Activated CD4-positive, alpha-beta memory T cell treated with anti-CD3 and anti-CD28 coated beads for 36 hours (primary cell): ENCODE data around the gene FAN1. TPM values are rescaled to one million over a fixed set of nuclear protein-coding genes. Genes with fewer than 3 reads are reported as not detected.

Experiments used
- CTCF ChIA-PET: fragments of 350-600 bp; sonication (Branson Sonifier 250); formaldehyde crosslinking; loops from one replicate; lab custom pipeline; 2021; ENCODE audit warnings: antibody characterized with exemption, inconsistent platforms; lab: Charles Lee
- POLR2A ChIA-PET: fragments of 350-600 bp; sonication (Branson Sonifier 250); formaldehyde crosslinking; loops from one replicate; lab custom pipeline; 2021; ENCODE audit warnings: antibody characterized with exemption; lab: Charles Lee
- DNase-seq: peaks from one replicate; pipeline ENCODE4 v3.0.0-alpha.2; 2020
- H3K27ac Mint-ChIP-seq: one replicate; pipeline ENCODE4 v1.8.0; 2021; ENCODE audit warnings: mixed read lengths
- H3K27me3 Mint-ChIP-seq: one replicate; pipeline ENCODE4 v1.8.0; 2021; ENCODE audit warnings: mixed read lengths
- H3K36me3 Mint-ChIP-seq: one replicate; pipeline ENCODE4 v1.8.0; 2021; ENCODE audit warnings: mixed read lengths
- H3K4me1 Mint-ChIP-seq: one replicate; pipeline ENCODE4 v1.8.0; 2021; ENCODE audit warnings: low read depth, mixed read lengths
- H3K4me3 Mint-ChIP-seq: one replicate; pipeline ENCODE4 v1.8.0; 2021; ENCODE audit warnings: mild to moderate bottlenecking, mixed read lengths
- H3K9me3 Mint-ChIP-seq: one replicate; pipeline ENCODE4 v1.8.0; 2021; ENCODE audit warnings: mixed read lengths
- intact Hi-C: fragments of 100-400 bp; cut with micrococcal nuclease; formaldehyde crosslinking; loops from one replicate; pipeline ENCODE4 v1.15.1; 2023
- total RNA-seq, 2 experiments: library from RNA; stranded (reverse); gene quantifications; one replicate each; pipeline ENCODE4 v1.2.3, GENCODE V29; 2021

The FAN1 gene
- total RNA-seq, 2 experiments from 2014 or later, result 12.6 to 15.0 TPM

GRCh38 chr15:30939161-30939560, 35.4 kb downstream of the FAN1 start:
- Mint-ChIP-seq H3K27ac (no peak overlapping the region), H3K9me3 (no peaks in the 10 kb centered on the region), H3K4me1 (peaks cover under 1% of the 10 kb centered on the region), H3K36me3 (peaks cover 31% of the 10 kb centered on the region), H3K27me3 (no peaks in the 10 kb centered on the region), H3K4me3 (no peak overlapping the region)
- no peak for DNase-seq
- CTCF ChIA-PET, result no interaction called here
- intact Hi-C loops, result no loop called here
- POLR2A ChIA-PET, result no interaction called here

- H3K4me1 Mint-ChIP-seq, result no peaks in the 10 kb centered on the region
- intact Hi-C loops, result no loop called here
- ChIA-PET POLR2A (no interaction called here), CTCF (interaction anchor here (1.2 kb wide), 1 partner anchor 189 kb away, joined by 4 read pairs; no protein-coding TSS in a partner anchor)
- H3K27me3 Mint-ChIP-seq, result no peaks in the 10 kb centered on the region
- H3K36me3 Mint-ChIP-seq, result peaks cover 33% of the 10 kb centered on the region
- no peak for DNase-seq
- no peak overlapping the region for H3K4me3 Mint-ChIP-seq
- no peak overlapping the region for H3K27ac Mint-ChIP-seq
- H3K9me3 Mint-ChIP-seq, result no peaks in the 10 kb centered on the region
Measured at GRCh38 chr15:30940359-30940758, 36.6 kb downstream of the FAN1 start.

DNA sequence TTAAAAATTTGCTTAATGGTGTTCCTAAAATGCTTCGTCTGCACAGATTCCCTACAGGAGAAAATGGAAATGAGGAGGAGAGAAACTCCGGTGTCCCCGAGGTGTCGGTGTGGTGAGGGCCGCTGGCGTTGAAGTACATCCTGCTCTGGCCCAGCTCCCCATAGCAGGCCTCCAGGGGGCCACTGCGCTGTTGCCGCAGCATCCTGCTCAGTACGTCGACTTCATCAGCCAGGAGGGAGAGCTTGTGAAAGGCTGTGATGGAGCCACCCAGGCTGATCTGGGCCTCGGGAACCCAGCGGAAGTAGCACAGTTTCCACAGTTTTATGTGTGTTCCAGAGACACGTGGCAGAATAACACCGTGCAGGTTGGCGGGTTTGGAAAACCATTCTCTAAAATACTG, 37.8 kb downstream of the FAN1 start:
- no peak for DNase-seq
- Mint-ChIP-seq H3K4me3 (no peak overlapping the region), H3K27ac (no peak overlapping the region), H3K27me3 (no peaks in the 10 kb centered on the region), H3K36me3 (peaks cover 33% of the 10 kb centered on the region), H3K4me1 (no peaks in the 10 kb centered on the region), H3K9me3 (no peaks in the 10 kb centered on the region)
- intact Hi-C loops, result no loop called here
- ChIA-PET CTCF (no interaction called here), POLR2A (no interaction called here)

GRCh38 chr15:30943654-30944335, 40.1 kb downstream of the FAN1 start:
- DNase-seq, result no peak
- CTCF ChIA-PET, result interaction anchor here (1.0 kb wide), 1 partner anchor 185 kb away, joined by 4 read pairs; no protein-coding TSS in a partner anchor

DNA sequence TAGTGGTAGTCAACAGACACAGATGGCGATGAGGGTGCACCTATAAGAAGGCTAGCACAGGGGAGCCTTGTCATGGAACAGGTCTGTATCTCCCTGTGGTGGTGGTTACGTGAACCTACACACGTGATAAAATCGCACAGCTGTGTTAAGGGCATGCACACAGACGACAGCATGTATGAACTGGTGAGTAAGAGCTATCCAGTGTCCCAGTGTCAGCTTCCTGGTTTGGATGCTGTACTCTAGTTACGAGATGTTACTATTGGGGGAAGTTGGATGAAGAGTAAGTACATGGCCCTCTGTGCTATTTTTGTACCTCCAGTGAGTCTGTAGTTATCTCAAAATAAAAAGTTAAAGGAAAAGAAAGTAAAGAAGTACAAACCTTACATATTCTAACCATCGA, 49.5 kb downstream of the FAN1 start:
- ChIA-PET POLR2A (interaction anchor here (0.6 kb wide), 1 partner anchor 12 kb away, joined by 3 read pairs; no protein-coding TSS in a partner anchor), CTCF (interaction anchor here (1.1 kb wide), 1 partner anchor 176 kb away, joined by 7 read pairs; no protein-coding TSS in a partner anchor)
- Mint-ChIP-seq H3K27me3 (no peaks in the 10 kb centered on the region), H3K36me3 (peaks cover 50% of the 10 kb centered on the region), H3K4me1 (no peaks in the 10 kb centered on the region), H3K4me3 (no peak overlapping the region), H3K9me3 (peaks cover 3% of the 10 kb centered on the region), H3K27ac (no peak overlapping the region)
- intact Hi-C loops, result no loop called here
- DNase-seq, result no peak

More at GRCh38 chr15:30943654-30944335, 40.1 kb downstream of the FAN1 start:
- H3K27me3 Mint-ChIP-seq, result no peaks in the 10 kb centered on the region
- intact Hi-C loops, result no loop called here
- POLR2A ChIA-PET, result no interaction called here
- H3K36me3 Mint-ChIP-seq, result peaks cover 37% of the 10 kb centered on the region
- no peaks in the 10 kb centered on the region for H3K9me3 Mint-ChIP-seq
- no peak overlapping the region for H3K27ac Mint-ChIP-seq
- no peak overlapping the region for H3K4me3 Mint-ChIP-seq
- no peaks in the 10 kb centered on the region for H3K4me1 Mint-ChIP-seq

- Mint-ChIP-seq H3K9me3 (peaks cover 3% of the 10 kb centered on the region), H3K27me3 (no peaks in the 10 kb centered on the region), H3K27ac (peak overlapping the region; percentile 21), H3K4me1 (no peaks in the 10 kb centered on the region), H3K36me3 (peaks cover 51% of the 10 kb centered on the region), H3K4me3 (no peak overlapping the region)
- DNase-seq, result peak; percentile 33
- CTCF ChIA-PET, result interaction anchor here (1.1 kb wide), 1 partner anchor 175 kb away, joined by 7 read pairs; no protein-coding TSS in a partner anchor
- intact Hi-C loops, result no loop called here
- POLR2A ChIA-PET, result no interaction called here
Measured at GRCh38 chr15:30953731-30954378, 50.1 kb downstream of the FAN1 start.

DNA sequence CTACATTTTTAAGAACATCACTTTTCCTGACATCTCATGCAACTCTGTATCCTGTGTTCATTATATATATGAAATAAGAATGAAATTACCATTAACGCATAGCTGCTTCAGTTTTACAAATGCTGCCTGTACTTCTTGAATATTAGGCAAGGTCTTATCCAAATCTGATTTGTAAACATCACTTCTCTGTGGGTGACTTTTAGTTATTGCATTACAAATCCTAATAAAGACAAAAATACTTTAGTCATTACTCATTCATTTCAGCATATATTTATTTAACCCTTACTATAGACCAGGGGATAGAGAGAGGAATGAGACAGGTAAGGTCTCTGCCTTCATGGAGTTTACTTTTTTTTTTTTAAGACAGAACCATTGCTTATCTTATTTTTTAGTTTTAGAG, 51.0 kb downstream of the FAN1 start:
- no peaks in the 10 kb centered on the region for H3K4me1 Mint-ChIP-seq
- H3K4me3 Mint-ChIP-seq, result no peak overlapping the region
- no peak overlapping the region for H3K27ac Mint-ChIP-seq
- H3K36me3 Mint-ChIP-seq, result peaks cover 45% of the 10 kb centered on the region
- DNase-seq, result no peak
- no peaks in the 10 kb centered on the region for H3K9me3 Mint-ChIP-seq
- ChIA-PET CTCF (no interaction called here), POLR2A (no interaction called here)
- intact Hi-C loops, result no loop called here
- H3K27me3 Mint-ChIP-seq, result no peaks in the 10 kb centered on the region

GRCh38 chr15:30956216-30957124, 52.8 kb downstream of the FAN1 start:
- Mint-ChIP-seq H3K36me3 (peaks cover 40% of the 10 kb centered on the region), H3K4me3 (no peak overlapping the region), H3K27ac (no peak overlapping the region), H3K4me1 (no peaks in the 10 kb centered on the region), H3K27me3 (no peaks in the 10 kb centered on the region), H3K9me3 (no peaks in the 10 kb centered on the region)
- CTCF ChIA-PET, result interaction anchor here (1.1 to 1.6 kb wide), 2 partner anchors 11 to 172 kb away, joined by 3 to 4 read pairs; no protein-coding TSS in a partner anchor
- POLR2A ChIA-PET, result no interaction called here
- no peak for DNase-seq
- intact Hi-C loops, result no loop called here

DNA sequence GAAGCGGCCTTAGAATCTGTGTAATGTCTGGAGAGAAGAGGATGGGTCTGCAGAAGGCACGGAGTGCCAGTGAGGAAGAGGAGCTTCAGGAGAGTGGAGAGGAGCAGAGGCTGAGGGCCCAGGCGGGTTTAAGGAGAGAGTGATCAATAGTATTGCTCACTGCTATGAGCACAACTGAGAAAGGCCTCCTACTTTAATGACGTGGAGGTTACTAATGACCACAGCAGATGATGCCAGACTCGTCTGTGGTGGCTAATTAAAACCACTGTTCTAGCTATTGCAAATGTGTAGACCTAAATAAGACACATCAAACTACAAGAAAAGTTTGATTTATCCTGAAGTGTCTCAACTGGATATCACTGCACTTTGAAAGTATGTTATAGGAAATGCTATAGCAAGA, 54.5 kb downstream of the FAN1 start:
- Mint-ChIP-seq H3K4me3 (no peak overlapping the region), H3K36me3 (peaks cover 27% of the 10 kb centered on the region), H3K4me1 (peaks cover 4% of the 10 kb centered on the region), H3K9me3 (no peaks in the 10 kb centered on the region), H3K27me3 (no peaks in the 10 kb centered on the region), H3K27ac (no peak overlapping the region)
- CTCF ChIA-PET, result interaction anchor here (1.6 kb wide), 1 partner anchor 171 kb away, joined by 4 read pairs; no protein-coding TSS in a partner anchor
- DNase-seq, result no peak
- intact Hi-C loops, result no loop called here
- POLR2A ChIA-PET, result no interaction called here

DNA sequence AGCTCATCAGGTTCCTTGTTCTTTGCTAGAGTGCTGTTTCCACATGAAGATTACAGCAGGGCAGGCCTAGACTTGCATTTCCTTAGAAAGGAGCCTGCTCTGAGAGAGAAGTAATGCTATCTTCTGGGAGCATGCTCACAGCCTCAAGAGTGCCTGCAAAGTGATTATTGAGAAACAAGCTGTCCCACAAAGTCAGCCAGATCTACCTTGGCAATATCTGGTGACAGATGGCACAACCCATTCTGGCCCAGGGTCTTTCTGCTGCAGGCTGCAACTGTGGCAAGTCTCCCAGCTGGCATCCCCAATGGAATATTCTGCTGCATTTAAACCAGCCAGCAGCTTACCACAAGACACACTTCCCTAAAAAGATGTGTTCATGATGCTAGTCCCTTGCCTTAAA, 58.4 kb downstream of the FAN1 start:
- CTCF ChIA-PET, result no interaction called here
- POLR2A ChIA-PET, result no interaction called here
- Mint-ChIP-seq H3K4me3 (no peak overlapping the region), H3K27ac (no peak overlapping the region), H3K27me3 (no peaks in the 10 kb centered on the region), H3K4me1 (peaks cover 13% of the 10 kb centered on the region), H3K36me3 (peaks cover 23% of the 10 kb centered on the region), H3K9me3 (no peaks in the 10 kb centered on the region)
- intact Hi-C loops, result no loop called here
- no peak for DNase-seq

DNA sequence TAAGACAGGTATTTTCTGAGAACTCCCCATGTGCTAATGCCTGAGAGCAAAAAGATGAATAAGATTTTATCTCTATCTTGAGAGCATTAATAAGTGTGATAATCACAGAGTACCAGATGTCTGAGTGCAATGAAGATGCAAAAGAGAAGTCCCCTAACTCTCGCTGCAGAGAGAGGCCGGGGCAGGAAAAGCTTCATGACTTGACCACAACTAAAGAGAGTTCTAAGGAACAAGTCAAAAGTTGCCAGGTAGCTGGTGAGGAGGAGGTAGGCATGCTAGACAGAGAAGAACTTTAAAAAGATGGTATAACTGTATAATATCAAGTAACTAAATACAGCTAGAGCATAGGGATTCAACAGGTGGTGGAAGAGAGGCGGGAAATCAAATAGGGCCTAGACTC, 58.9 kb downstream of the FAN1 start:
- ChIA-PET CTCF (no interaction called here), POLR2A (no interaction called here)
- peaks cover 13% of the 10 kb centered on the region for H3K4me1 Mint-ChIP-seq
- H3K9me3 Mint-ChIP-seq, result no peaks in the 10 kb centered on the region
- H3K27me3 Mint-ChIP-seq, result no peaks in the 10 kb centered on the region
- H3K4me3 Mint-ChIP-seq, result no peak overlapping the region
- DNase-seq, result no peak
- intact Hi-C loops, result no loop called here
- peaks cover 21% of the 10 kb centered on the region for H3K36me3 Mint-ChIP-seq
- no peak overlapping the region for H3K27ac Mint-ChIP-seq

DNA sequence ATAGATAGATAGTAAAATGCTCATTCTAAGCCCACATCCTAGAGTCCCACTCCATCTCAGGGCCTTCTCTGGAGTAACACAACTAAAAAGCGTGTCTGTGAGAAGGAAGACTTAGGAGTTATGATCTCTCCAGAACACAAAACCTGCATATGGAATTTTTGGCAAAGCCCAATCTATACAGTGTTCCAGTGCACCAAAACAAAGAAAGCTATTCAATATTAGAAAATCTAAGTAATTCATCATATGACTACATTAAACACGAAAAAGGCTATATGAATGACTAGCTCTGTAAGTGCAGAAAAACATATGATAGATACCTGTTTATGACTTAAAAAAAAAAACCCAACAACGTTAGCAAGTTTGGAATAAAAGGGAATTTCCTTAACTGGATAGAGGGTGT, 60.0 kb downstream of the FAN1 start:
- Mint-ChIP-seq H3K27me3 (no peaks in the 10 kb centered on the region), H3K36me3 (peaks cover 14% of the 10 kb centered on the region), H3K9me3 (no peaks in the 10 kb centered on the region), H3K27ac (no peak overlapping the region), H3K4me3 (no peak overlapping the region), H3K4me1 (peaks cover 13% of the 10 kb centered on the region)
- POLR2A ChIA-PET, result no interaction called here
- DNase-seq, result no peak
- intact Hi-C loops, result no loop called here
- CTCF ChIA-PET, result no interaction called here
